WERI-Rb-1 (cell line): ENCODE data around the gene COL2A1.

ENCODE experiments used
- DNase-seq: peaks from one replicate; pipeline ENCODE4 v3.0.0-alpha.2; 2020
- H3K27ac ChIP-seq: fragments of 250-450 bp; sonication (Bioruptor Pico); 2 replicates; pipeline ENCODE4 v1.5.1; 2020; ENCODE audit warnings: mild to moderate bottlenecking, moderate library complexity
- H3K27me3 ChIP-seq: fragments of 250-450 bp; sonication (Bioruptor Pico); 2 replicates; pipeline ENCODE4 v1.5.1; 2021; ENCODE audit warnings: mild to moderate bottlenecking, low read depth, moderate library complexity; ENCODE audit not compliant: insufficient read depth, severe bottlenecking
- H3K36me3 ChIP-seq: fragments of 250-450 bp; sonication (Bioruptor Pico); 2 replicates; pipeline ENCODE4 v1.5.1; 2020; ENCODE audit warnings: mild to moderate bottlenecking, moderate library complexity
- H3K4me3 ChIP-seq: 2 replicates; pipeline ENCODE4 v1.5.1; 2011; ENCODE audit warnings: low read depth, mild to moderate bottlenecking, control low read depth, low read length
- H3K9me3 ChIP-seq: fragments of 250-450 bp; sonication (Bioruptor Pico); 2 replicates; pipeline ENCODE4 v1.5.1; 2021; ENCODE audit warnings: mild to moderate bottlenecking, moderate library complexity; ENCODE audit not compliant: severe bottlenecking
- CTCF ChIP-seq: IDR thresholded peaks from 2 replicates; pipeline ENCODE4 v1.5.1; 2011; ENCODE audit warnings: low read depth, mild to moderate bottlenecking, control low read depth, inconsistent platforms, low read length

COL2A1 gene

DNA sequence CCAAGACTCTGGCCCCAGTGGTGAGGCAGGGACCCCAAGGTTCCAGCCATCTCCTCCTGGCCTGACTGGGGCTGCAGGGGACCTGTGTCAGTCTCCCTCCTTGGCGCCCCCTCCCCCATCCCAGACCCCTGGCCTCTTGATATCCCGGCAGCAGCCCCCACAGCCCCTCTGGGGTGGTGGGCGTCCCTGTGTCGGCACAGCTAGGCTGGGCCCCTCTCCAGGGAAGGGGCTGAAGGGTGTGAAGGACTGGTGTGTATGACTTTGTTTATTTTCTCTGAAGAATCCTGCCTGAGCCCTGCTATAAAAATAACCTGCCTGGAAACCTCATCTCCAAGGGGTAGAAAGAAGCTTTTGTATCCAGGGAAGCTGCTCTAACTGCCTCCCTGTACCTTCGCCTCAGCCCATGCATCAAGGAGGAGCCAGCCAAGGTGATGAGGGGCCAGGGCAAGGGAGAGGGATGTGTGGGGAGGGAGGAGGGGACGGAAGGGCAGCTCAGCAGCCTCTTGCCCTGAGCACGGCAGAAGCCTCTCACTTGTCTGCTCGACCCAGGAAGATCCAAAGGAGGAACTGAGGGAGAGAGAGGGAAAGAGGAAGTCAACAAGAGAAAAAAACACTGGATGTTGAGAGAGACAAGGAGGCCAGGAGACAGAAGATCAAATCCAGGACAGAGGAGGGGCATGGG lies 25.4 kb upstream of the COL2A1 start:
- Histone ChIP-seq H3K27me3 (no peaks in the 10 kb centered on the region), H3K9me3 (no peaks in the 10 kb centered on the region), H3K36me3 (no peaks in the 10 kb centered on the region), H3K4me3 (no peak overlapping the region), H3K27ac (no peak overlapping the region)
- TF ChIP-seq CTCF: no peak
- no peak for DNase-seq

DNA sequence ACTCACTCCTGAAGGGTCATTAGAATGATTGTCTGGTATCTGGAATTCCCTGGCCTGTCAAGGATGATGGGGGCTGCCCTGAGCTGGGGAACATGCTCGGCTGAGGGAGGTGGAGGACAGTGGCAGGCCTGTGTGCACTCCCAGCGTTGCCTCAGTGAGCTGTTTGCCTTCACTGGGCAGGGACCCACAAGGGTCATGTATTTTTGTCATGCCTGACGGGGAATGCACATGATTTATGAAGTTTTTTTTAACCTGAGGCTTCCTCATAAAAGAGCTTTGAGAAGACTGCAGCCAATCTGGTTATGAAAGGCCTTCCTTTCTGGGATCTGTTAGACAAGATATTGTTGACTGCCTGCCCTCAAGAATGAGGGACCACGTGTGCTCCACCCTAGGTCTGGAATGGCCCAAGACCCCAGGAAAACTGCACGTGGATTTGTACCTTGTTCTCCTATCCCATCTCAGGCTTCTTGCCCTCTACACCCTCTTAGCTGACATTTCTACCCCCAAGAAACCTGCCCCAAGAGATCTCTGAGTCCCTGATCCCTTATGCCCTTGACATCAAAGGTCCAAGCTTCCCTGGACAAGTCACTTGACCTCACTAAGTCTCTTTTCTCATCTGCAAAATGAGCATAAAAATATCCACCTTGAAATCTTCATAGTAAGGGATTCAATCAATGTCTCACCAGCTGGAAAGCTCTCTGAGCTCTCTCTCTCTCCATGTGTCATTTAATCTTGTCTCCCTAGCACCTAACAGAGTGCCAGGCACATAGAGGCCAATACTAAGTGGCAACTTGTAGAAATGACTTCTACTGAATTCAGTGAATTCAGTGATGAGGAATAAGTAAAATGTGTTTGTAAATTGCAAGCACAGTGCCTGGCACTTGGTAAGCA lies 24.5 kb upstream of the COL2A1 start:
- H3K36me3 ChIP-seq: no peaks in the 10 kb centered on the region
- no peaks in the 10 kb centered on the region for H3K9me3 ChIP-seq
- no peak overlapping the region for H3K4me3 ChIP-seq
- H3K27me3 ChIP-seq: no peaks in the 10 kb centered on the region
- no peak overlapping the region for H3K27ac ChIP-seq
- no peak for DNase-seq
- TF ChIP-seq CTCF: no peak

DNA sequence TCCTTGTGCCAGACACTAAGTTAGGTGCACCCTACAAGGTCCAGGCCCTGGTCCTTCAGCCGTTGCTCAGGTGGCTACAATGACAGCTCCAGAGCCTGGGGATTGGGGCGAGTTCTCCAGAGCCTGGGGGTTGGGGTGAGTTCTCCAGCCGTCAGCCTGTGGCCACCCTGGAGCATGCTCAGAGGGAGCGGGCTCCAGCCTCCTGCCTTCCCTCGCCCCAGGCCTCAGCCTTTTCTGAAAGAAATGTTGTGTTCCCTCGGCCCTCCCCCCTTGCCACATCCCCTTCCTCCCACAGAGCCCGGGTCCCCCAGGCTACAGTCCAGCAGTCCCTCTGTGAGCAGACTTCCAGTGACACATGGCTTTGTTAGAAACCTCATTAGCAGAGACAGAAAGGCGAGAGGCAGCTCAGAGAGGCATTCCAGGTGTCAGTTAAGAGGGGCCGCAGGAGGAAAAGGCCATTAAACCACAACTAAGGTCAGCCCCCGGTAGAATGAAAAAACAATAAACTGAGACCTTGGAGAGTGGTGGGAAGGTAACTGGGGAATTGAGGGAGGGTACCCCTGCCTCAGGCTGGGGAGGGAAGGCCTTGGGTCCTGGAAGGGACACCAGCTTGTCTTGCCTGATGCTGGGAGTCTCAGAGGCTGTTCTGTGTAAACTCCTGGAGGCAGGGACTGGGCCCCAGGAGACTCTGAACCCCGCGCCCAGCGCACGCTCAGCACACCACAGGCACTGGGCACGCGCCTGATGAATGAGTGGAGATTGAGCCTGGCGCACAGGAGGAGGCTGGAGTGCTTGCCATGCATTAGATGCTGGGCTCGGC lies 23.1 kb upstream of the COL2A1 start:
- Histone ChIP-seq H3K36me3 (no peaks in the 10 kb centered on the region), H3K9me3 (no peaks in the 10 kb centered on the region), H3K27me3 (no peaks in the 10 kb centered on the region), H3K4me3 (no peak overlapping the region), H3K27ac (no peak overlapping the region)
- no peak for DNase-seq
- no peak for TF ChIP-seq CTCF

- no peak overlapping the region for H3K27ac ChIP-seq
- no peak for DNase-seq
- H3K36me3 ChIP-seq: no peaks in the 10 kb centered on the region
- H3K9me3 ChIP-seq: no peaks in the 10 kb centered on the region
- no peak overlapping the region for H3K4me3 ChIP-seq
- TF ChIP-seq CTCF: no peak
- no peaks in the 10 kb centered on the region for H3K27me3 ChIP-seq
These were observed 22.0 kb upstream of the COL2A1 start for GRCh38 chr12:48026060-48026827.

DNA sequence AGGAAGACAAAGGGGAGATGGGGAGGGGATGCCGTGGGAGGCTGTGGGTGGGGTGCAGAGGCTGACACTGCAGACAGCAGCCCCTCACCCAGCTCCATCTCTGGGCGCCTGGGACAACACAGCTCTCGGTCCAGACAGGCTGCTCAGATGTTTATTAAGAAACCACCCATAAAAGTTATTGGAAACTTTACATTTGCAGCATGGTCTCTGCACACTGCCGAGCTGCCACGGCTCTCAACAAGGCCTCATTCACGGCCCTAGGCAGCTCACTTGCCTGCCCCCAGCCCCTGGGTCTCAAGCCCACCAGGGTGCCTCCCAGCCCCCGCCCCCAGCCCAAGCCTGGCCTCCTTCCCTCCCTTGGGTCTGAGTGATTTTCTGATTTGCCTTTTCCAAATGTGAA lies 21.0 kb upstream of the COL2A1 start:
- Histone ChIP-seq H3K27ac (no peak overlapping the region), H3K27me3 (no peaks in the 10 kb centered on the region), H3K36me3 (no peaks in the 10 kb centered on the region), H3K4me3 (no peak overlapping the region), H3K9me3 (no peaks in the 10 kb centered on the region)
- no peak for DNase-seq
- no peak for TF ChIP-seq CTCF
